CD4-positive, alpha-beta T cell treated with Interleukin-15 for 4 hours (primary cell): Measurements from ENCODE around the gene MUC5B.
"Not testable (repeated sequence)": the region's sequence is repeated elsewhere in the genome, so short reads cannot be mapped to it uniquely, and the experiment has no call there.

ENCODE experiments used
- DNase-seq: peaks from one replicate; pipeline ENCODE4 v3.0.0-alpha.2; 2020; ENCODE audit warnings: low spot score

Gene MUC5B

GRCh38 chr11:1232883-1233321 is 10.0 kb downstream of the MUC5B start:
- no peak for DNase-seq

DNA sequence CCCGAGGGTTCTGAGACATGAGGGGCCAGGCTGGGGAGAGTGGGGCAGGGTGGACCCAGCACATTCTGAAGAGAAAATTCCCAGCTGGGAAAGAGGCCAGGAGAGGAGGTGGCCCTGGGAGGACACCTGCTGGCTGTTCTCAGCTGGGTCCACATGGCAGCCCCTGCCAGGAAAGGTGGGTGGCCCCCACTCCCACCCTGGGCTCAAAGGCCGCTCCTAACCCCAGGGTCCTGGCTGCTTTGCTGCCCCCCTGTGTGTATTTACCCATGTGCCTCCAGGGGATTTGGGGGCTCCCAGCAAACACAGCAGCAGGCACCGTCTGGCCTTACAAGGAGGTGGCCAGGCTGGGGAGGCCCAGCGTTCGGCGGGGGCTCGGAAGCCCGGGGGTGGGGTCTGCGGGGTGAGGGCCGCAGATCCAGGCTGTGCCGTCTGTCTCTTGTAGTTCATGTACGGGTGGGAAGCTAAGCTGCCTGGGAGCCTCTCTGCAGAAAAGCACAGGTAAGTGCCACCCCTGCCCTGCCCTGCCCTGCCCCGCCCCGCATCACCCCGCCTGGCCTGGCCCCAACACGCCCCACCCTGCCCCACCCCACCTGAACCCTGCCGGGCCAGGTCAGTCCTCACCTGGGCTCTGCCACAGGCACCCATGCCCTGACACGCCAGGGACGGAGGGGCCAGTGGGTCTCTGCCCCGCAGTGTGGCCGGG is 10.6 kb downstream of the MUC5B start:
- DNase-seq, result no peak

- DNase-seq, result no peak
Measured at GRCh38 chr11:1234054-1234720, 11.3 kb downstream of the MUC5B start.

- DNase-seq, result no peak
Measured at GRCh38 chr11:1234771-1235305, 12.0 kb downstream of the MUC5B start.

- no peak for DNase-seq
Measured at GRCh38 chr11:1235306-1235900, 12.5 kb downstream of the MUC5B start.

DNA sequence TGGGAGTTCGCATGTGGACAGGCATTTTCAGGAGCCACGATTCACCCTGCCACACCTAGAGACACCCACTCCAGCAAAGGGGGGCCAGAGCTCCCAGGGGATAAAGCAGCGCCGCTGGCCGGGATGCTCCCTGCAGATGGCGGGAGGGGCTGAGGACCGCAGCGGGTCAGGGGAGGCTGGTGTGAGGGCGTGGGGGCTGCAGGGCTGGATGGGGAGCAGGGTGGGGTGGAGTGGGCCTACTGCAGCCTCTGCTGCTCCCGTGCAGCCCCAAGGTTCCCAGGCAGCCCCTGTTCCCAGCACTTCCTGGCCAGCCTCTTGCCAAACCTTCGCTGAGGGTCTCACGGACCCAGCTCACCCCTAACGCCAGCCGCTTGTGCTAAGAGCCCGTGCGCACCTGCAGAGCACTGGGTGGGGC is 13.0 kb downstream of the MUC5B start:
- no peak for DNase-seq

DNA sequence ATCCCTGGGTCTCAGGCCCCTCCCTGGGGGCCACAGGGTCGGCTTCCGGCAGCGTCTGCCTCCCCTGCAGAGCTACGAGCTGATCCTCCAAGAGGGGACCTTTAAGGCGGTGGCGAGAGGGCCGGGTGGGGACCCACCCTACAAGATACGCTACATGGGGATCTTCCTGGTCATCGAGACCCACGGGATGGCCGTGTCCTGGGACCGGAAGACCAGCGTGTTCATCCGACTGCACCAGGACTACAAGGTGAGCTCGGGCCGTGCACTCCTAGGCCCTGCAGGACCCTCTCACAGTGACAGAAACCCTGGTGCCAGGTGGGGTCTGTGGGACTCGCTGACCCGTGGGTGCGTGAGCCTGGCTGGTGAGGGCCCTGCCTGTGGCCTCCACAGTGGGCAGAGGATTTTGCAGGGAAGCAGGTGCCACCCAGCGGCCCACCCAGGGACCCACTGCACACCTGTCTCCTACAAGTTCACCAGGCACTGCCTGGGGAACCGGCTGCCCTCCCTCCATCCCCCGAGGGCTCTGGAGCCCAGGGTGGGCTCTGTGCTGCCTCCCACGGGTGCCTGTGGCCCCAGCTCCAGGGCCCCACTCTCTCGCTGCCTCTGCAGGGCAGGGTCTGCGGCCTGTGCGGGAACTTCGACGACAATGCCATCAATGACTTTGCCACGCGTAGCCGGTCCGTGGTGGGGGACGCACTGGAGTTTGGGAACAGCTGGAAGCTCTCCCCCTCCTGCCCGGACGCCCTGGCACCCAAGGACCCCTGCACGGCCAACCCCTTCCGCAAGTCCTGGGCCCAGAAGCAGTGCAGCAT is 13.7 kb downstream of the MUC5B start:
- DNase-seq, result no peak

GRCh38 chr11:1237128-1237580 is 14.3 kb downstream of the MUC5B start:
- DNase-seq, result no peak

GRCh38 chr11:1237851-1238250 is 15.0 kb downstream of the MUC5B start:
- no peak for DNase-seq

GRCh38 chr11:1238767-1239595 is 16.1 kb downstream of the MUC5B start:
- DNase-seq, result no peak

GRCh38 chr11:1239596-1240205 is 16.8 kb downstream of the MUC5B start:
- no peak for DNase-seq

- no peak for DNase-seq
Measured at GRCh38 chr11:1240771-1241170, 17.9 kb downstream of the MUC5B start.

- DNase-seq, result no peak
Measured at GRCh38 chr11:1241706-1242105, 18.8 kb downstream of the MUC5B start.

DNA sequence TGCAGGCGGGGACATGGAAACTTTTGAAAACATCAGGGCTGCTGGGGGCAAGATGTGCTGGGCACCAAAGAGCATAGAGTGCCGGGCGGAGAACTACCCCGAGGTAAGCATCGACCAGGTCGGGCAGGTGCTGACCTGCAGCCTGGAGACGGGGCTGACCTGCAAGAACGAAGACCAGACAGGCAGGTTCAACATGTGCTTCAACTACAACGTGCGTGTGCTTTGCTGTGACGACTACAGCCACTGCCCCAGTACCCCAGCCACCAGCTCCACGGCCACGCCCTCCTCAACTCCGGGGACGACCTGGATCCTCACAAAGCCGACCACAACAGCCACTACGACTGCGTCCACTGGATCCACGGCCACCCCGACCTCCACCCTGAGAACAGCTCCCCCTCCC is 19.4 kb downstream of the MUC5B start:
- DNase-seq, result no peak

DNA sequence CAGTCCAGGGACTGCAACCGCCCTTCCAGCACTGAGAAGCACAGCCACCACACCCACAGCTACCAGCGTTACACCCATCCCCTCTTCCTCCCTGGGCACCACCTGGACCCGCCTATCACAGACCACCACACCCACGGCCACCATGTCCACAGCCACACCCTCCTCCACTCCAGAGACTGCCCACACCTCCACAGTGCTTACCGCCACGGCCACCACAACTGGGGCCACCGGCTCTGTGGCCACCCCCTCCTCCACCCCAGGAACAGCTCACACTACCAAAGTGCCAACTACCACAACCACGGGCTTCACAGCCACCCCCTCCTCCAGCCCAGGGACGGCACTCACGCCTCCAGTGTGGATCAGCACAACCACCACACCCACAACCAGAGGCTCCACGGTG is 19.9 kb downstream of the MUC5B start:
- DNase-seq, result not testable (repeated sequence)

- DNase-seq, result not testable (repeated sequence)
Measured at GRCh38 chr11:1243521-1243920, 20.7 kb downstream of the MUC5B start.

DNA sequence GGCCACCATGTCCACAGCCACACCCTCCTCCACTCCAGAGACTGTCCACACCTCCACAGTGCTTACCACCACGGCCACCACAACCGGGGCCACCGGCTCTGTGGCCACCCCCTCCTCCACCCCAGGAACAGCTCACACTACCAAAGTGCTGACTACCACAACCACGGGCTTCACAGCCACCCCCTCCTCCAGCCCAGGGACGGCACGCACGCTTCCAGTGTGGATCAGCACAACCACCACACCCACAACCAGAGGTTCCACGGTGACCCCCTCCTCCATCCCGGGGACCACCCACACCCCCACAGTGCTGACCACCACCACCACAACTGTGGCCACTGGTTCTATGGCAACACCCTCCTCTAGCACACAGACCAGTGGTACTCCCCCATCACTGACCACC is 21.7 kb downstream of the MUC5B start:
- not testable (repeated sequence) for DNase-seq

GRCh38 chr11:1245717-1246116 is 22.9 kb downstream of the MUC5B start:
- DNase-seq, result not testable (repeated sequence)

- not testable (repeated sequence) for DNase-seq
Measured at GRCh38 chr11:1246301-1246700, 23.4 kb downstream of the MUC5B start.

- not testable (repeated sequence) for DNase-seq
Measured at GRCh38 chr11:1247026-1247425, 24.2 kb downstream of the MUC5B start.

DNA sequence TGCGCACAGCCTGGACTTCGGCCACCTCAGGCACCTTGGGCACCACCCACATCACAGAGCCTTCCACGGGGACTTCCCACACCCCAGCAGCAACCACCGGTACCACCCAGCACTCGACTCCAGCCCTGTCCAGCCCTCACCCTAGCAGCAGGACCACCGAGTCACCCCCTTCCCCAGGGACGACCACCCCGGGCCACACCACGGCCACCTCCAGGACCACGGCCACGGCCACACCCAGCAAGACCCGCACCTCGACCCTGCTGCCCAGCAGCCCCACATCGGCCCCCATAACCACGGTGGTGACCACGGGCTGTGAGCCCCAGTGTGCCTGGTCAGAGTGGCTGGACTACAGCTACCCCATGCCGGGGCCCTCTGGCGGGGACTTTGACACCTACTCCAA is 26.1 kb downstream of the MUC5B start:
- not testable (repeated sequence) for DNase-seq
